Caco-2 (cell line): Measurements from ENCODE around the gene ADGRF5. TPM values are rescaled to one million over a fixed set of nuclear protein-coding genes. Genes with fewer than 3 reads are reported as not detected.

Experiments
- BruUV-seq: library from RNA; stranded (reverse); fragments of 400-500 nt; replicated peaks from 2 replicates; lab custom pipeline; 2021; lab: Mats Ljungman, UMichigan
- CTCF ChIA-PET: fragments of 300-600 bp; sonication (Branson Sonifier 250); formaldehyde crosslinking; loops from one replicate; lab custom pipeline; 2022; ENCODE audit warnings: antibody characterized with exemption; lab: Charles Lee
- POLR2A ChIA-PET: fragments of 300-600 bp; sonication (Branson Sonifier 250); formaldehyde crosslinking; loops from one replicate; lab custom pipeline; 2022; ENCODE audit warnings: antibody characterized with exemption; lab: Charles Lee
- DNase-seq, 2 experiments: peaks; one replicate each; pipeline versions ENCODE4 v3.0.0 to v3.0.0-alpha.2; 2020 to 2022
- H3K27me3 ChIP-seq: replicated peaks from 2 replicates; pipeline ENCODE4 v1.6.0; 2011; ENCODE audit warnings: low read length; ENCODE audit not compliant: control insufficient read depth, insufficient read depth
- H3K36me3 ChIP-seq: 2 replicates; pipeline ENCODE4 v1.5.1; 2011; ENCODE audit warnings: low read length; ENCODE audit not compliant: control insufficient read depth, insufficient read depth
- H3K4me1 ChIP-seq: fragments of 250-450 bp; sonication (Bioruptor Pico); 2 replicates; pipeline ENCODE4 v1.5.1; 2020; ENCODE audit warnings: mild to moderate bottlenecking
- H3K4me3 ChIP-seq: 2 replicates; pipeline ENCODE4 v1.5.1; 2011; ENCODE audit warnings: low read depth, mild to moderate bottlenecking, control low read depth, low read length
- H3K9me3 ChIP-seq: fragments of 250-450 bp; sonication (Bioruptor Pico); 2 replicates; pipeline ENCODE4 v1.5.1; 2020; ENCODE audit warnings: mild to moderate bottlenecking, moderate library complexity
- H3K27ac Mint-ChIP-seq: one replicate; pipeline ENCODE4 v1.8.0; 2022; ENCODE audit warnings: mixed read lengths; ENCODE audit not compliant: unreplicated experiment
- H3K27me3 Mint-ChIP-seq: one replicate; pipeline ENCODE4 v1.8.0; 2022; ENCODE audit warnings: mixed read lengths; ENCODE audit not compliant: insufficient read depth, unreplicated experiment
- H3K36me3 Mint-ChIP-seq: one replicate; pipeline ENCODE4 v1.8.0; 2022; ENCODE audit warnings: mild to moderate bottlenecking, mixed read lengths; ENCODE audit not compliant: insufficient read depth, unreplicated experiment
- H3K4me1 Mint-ChIP-seq: one replicate; pipeline ENCODE4 v1.8.0; 2022; ENCODE audit warnings: low read depth, mixed read lengths; ENCODE audit not compliant: unreplicated experiment
- H3K4me3 Mint-ChIP-seq: one replicate; pipeline ENCODE4 v1.8.0; 2022; ENCODE audit warnings: mild to moderate bottlenecking, moderate library complexity, mixed read lengths; ENCODE audit not compliant: unreplicated experiment
- H3K9me3 Mint-ChIP-seq: one replicate; pipeline ENCODE4 v1.8.0; 2022; ENCODE audit warnings: mixed read lengths; ENCODE audit not compliant: unreplicated experiment
- CTCF ChIP-seq, 2 experiments: fragments of 200-600 bp in 1 of 2; IDR thresholded peaks; 1 replicate in 1 of 2; 2 replicates in 1 of 2; pipeline versions ENCODE4 v1.5.1 to v1.8.0; 2011 to 2022; ENCODE audit warnings: antibody characterized with exemption in 1 of 2, control low read depth in 1 of 2, inconsistent platforms in 1 of 2, low read depth in 1 of 2, low read length in 1 of 2, mild to moderate bottlenecking in 1 of 2, moderate library complexity in 1 of 2; ENCODE audit not compliant: insufficient read depth in 1 of 2, severe bottlenecking in 1 of 2, unreplicated experiment in 1 of 2
- intact Hi-C: fragments of 100-400 bp; cut with micrococcal nuclease; formaldehyde crosslinking; loops from one replicate; pipeline ENCODE4 v1.10.0; 2022; ENCODE audit not compliant: unreplicated experiment
- total RNA-seq: library from RNA; stranded (reverse); gene quantifications from 2 replicates; pipeline ENCODE4 v1.2.3, GENCODE V29; 2022

Gene ADGRF5
- total RNA-seq, 1 experiment from 2014 or later = not detected

GRCh38 chr6:46906776-46907175 is 15.0 kb downstream of the ADGRF5 start:
- Histone ChIP-seq H3K27me3 (no peaks in the 10 kb centered on the region), H3K4me3 (no peak overlapping the region), H3K4me1 (no peaks in the 10 kb centered on the region), H3K9me3 (no peaks in the 10 kb centered on the region), H3K36me3 (no peaks in the 10 kb centered on the region)
- no peak overlapping the region for H3K4me3 Mint-ChIP-seq
- BruUV-seq = no TSS peak
- no peaks in the 10 kb centered on the region for H3K9me3 Mint-ChIP-seq
- ChIA-PET POLR2A (no interaction called here), CTCF (no interaction called here)
- no peak for DNase-seq
- no peaks in the 10 kb centered on the region for H3K36me3 Mint-ChIP-seq
- peaks cover 4% of the 10 kb centered on the region for H3K27me3 Mint-ChIP-seq
- no peak overlapping the region for H3K27ac Mint-ChIP-seq
- intact Hi-C loops = no loop called here
- TF ChIP-seq CTCF (IDR thresholded peaks at IDR 0.05; ENCODE audit: insufficient read depth in 1 of 2, low read depth in 1 of 2, low read length in 1 of 2, severe bottlenecking in 1 of 2, unreplicated experiment in 1 of 2) = no peak
- no peaks in the 10 kb centered on the region for H3K4me1 Mint-ChIP-seq

GRCh38 chr6:46904117-46904516 is 17.6 kb downstream of the ADGRF5 start:
- H3K36me3 ChIP-seq = no peaks in the 10 kb centered on the region
- H3K27me3 ChIP-seq = no peaks in the 10 kb centered on the region
- no peaks in the 10 kb centered on the region for H3K9me3 ChIP-seq
- no peak overlapping the region for H3K4me3 ChIP-seq
- H3K4me1 ChIP-seq = no peaks in the 10 kb centered on the region
- ChIA-PET CTCF (interaction anchor here (0.6 to 1.0 kb wide), 2 partner anchors 55 to 484 kb away, joined by 3 to 4 read pairs; no protein-coding TSS in a partner anchor), POLR2A (no interaction called here)
- no peaks in the 10 kb centered on the region for H3K36me3 Mint-ChIP-seq
- H3K27ac Mint-ChIP-seq = no peak overlapping the region
- DNase-seq = no peak
- intact Hi-C loops = no loop called here
- H3K4me3 Mint-ChIP-seq = no peak overlapping the region
- peaks cover 4% of the 10 kb centered on the region for H3K27me3 Mint-ChIP-seq
- no TSS peak for BruUV-seq
- no peak for TF ChIP-seq CTCF (IDR thresholded peaks at IDR 0.05; ENCODE audit: insufficient read depth in 1 of 2, low read depth in 1 of 2, low read length in 1 of 2, severe bottlenecking in 1 of 2, unreplicated experiment in 1 of 2)
- H3K4me1 Mint-ChIP-seq = no peaks in the 10 kb centered on the region
- H3K9me3 Mint-ChIP-seq = no peaks in the 10 kb centered on the region

GRCh38 chr6:46903175-46903574 is 18.6 kb downstream of the ADGRF5 start:
- Mint-ChIP-seq H3K9me3 (no peaks in the 10 kb centered on the region), H3K36me3 (no peaks in the 10 kb centered on the region), H3K4me1 (no peaks in the 10 kb centered on the region), H3K27me3 (peaks cover 4% of the 10 kb centered on the region), H3K27ac (no peak overlapping the region), H3K4me3 (no peak overlapping the region)
- intact Hi-C loops = no loop called here
- no peaks in the 10 kb centered on the region for H3K27me3 ChIP-seq
- peak in 1 of 2 experiments; percentile 29 for TF ChIP-seq CTCF (IDR thresholded peaks at IDR 0.05; ENCODE audit: insufficient read depth in 1 of 2, low read depth in 1 of 2, low read length in 1 of 2, severe bottlenecking in 1 of 2, unreplicated experiment in 1 of 2)
- POLR2A ChIA-PET = no interaction called here
- H3K36me3 ChIP-seq = no peaks in the 10 kb centered on the region
- BruUV-seq = no TSS peak
- CTCF ChIA-PET = interaction anchor here (1.0 kb wide), 1 partner anchor 54 kb away, joined by 4 read pairs; no protein-coding TSS in a partner anchor
- DNase-seq = peak in 1 of 2 experiments; percentile 17
- H3K9me3 ChIP-seq = no peaks in the 10 kb centered on the region
- no peak overlapping the region for H3K4me3 ChIP-seq
- no peaks in the 10 kb centered on the region for H3K4me1 ChIP-seq
